GM10847 (cell line): ENCODE data around the gene NCKAP5L.

Experiments
- POLR2A ChIP-seq: IDR thresholded peaks from 2 replicates; pipeline ENCODE4 v1.6.1; 2011; ENCODE audit not compliant: insufficient read length; ENCODE audit errors: extremely low read depth

NCKAP5L gene

GRCh38 chr12:49832836-49833421, 4.7 kb upstream of the NCKAP5L start:
- no peak for TF ChIP-seq POLR2A

DNA sequence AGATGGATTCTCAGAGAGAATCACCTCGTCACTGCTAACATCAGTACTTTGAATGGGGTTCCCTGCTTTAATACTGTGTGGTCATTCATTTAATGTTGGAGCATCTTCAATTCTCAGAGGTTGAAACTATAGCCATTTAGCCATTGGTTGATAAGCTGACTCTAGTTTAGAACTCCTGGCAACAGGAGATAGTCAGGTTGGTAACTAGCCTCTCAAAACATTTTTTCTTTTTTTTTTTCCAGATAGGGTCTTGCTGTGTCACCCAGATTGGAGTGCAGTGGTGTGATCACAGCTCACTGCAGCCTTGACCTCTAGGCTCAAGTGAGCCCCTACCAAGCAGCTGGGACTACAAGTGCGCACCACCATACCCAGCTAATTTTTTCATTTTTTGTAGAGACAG, 3.5 kb upstream of the NCKAP5L start:
- no peak for TF ChIP-seq POLR2A

GRCh38 chr12:49827401-49828099, 663 bp downstream of the NCKAP5L start:
- no peak for TF ChIP-seq POLR2A

GRCh38 chr12:49827051-49827400, 1.2 kb downstream of the NCKAP5L start:
- no peak for TF ChIP-seq POLR2A

DNA sequence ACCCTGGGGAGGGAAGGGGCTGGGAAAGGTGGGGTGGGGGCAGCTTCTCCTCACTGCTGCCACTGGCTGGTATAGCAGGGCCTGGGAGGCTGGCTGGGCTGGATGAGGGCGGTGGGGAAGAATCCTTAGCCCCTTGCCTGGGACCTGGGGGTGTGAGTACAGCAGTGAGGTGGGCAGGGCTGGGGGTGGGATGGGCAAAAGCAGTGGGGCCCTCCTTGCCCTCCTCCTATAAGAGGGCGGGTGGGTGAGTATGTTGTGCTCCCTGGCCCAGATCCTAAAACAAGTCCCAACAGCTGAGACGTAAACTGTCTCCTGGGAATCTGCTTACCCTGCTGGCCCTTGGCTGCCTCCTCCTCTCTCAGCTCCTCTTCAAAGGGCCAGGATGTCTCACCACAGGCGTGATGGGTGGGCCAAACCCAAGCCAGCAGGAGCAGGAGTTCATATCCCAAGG, 2.2 kb downstream of the NCKAP5L start:
- TF ChIP-seq POLR2A = no peak

DNA sequence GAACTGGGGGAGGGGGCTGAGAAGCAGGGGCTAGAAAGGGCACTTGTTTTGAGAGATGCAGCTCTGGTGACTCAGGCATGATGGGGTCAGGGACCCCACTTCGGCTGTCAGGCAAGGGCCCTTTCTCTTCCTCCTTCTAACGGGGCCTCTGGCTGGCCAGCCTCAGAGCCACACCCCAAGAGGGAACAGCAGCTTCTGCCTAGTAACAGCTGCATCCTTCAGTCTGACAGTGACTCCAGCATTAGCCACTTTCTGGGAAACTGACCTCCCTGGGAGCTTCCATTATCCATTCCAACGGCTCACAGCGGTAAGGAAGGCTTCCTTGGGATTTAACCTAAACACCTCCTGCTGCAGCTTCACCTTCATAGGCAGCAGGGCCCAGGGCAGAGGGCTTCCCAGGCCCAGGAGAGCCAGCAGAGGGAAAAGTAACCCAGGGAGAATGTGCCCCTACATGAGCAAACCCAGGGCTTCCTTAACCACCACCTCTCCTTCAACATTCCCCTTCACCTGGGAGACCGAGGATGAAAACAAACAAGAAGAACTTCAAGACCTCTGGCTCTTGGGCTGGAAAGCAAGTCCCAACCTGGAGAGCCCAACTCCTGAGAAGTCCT, 2.7 kb downstream of the NCKAP5L start:
- TF ChIP-seq POLR2A = no peak

GRCh38 chr12:49824895-49825294, 3.3 kb downstream of the NCKAP5L start:
- no peak for TF ChIP-seq POLR2A

DNA sequence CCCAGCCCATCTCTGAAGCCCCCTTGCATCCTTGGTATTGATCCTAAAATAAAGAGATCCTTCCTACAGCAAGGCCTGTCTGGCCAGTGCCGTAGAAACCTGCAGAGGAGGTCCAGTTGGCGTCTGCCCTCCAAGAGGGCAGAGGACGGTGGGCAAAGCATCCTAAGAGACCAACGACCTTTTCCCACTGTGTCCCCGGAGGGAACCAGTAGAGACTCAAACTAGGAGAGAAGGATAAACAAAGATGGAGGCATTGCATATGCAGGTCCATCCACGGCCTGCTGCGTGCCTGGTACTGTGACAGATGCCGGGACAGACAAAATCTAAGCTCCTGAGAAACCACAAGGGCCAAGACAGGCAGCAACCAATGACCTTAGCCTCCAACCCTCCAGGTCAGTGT, 3.8 kb downstream of the NCKAP5L start:
- TF ChIP-seq POLR2A = no peak

- no peak for TF ChIP-seq POLR2A
These were observed 4.3 kb downstream of the NCKAP5L start for GRCh38 chr12:49823951-49824350.

DNA sequence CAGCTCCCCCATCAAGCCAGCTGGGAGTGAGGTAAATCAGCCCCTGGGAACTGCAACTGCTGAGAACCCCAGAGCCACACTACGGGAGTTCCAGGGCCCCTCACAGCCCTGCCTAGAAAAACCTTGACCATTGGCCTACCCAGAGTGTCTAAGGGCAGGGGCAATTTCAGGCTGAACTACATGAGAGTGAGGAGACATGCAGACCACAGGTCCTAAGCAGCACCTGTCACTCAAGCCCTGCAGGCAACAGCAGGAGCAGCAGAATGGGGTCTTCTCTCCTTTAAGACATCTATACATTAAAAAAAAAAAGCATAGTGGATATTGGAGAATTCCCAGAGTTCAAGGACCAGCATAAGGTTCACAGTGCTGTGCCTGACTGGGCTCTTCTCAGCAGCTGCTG, 4.9 kb downstream of the NCKAP5L start:
- no peak for TF ChIP-seq POLR2A

DNA sequence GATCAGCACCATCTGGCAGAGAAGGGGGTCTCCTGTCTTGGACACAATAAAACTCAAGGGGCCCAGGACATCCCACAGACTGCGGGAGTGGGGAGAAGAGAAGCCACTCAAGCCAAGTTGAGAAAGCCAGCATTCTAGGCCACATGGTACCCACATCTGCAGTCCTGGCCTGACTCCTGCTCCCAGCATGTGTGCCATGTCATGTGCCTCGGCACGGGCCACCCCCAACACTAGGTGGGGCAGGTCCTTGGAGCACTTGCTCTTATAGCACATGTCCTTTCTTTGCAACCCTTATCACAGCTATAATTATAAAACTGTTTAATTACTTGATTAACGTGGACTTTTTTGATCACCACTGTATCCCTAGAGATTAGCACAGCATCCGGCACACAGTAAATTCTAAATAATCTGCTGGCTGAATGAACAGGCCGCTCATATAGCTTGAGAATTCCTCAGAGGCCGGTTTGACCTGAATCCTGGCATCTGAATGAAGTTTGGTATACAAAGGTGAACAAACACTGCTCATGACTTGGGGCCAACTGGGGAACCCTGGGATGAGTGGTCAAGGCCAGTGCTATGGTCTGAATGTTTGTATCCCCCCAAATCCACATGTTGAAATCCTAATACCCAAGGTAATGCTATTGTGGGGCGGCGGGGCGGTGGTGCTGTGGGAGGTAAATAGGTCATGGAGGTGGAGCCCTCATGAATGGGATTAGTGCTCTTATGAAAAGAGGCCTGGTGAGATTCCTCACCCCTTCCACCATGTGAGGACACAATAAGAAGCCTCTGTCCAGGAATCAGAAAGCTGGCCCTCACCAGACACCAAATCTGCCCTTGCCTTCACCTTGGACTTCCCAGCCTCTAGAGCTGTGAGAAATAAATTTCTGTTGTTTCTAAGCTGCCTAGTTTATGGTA, 6.6 kb downstream of the NCKAP5L start:
- TF ChIP-seq POLR2A = no peak

DNA sequence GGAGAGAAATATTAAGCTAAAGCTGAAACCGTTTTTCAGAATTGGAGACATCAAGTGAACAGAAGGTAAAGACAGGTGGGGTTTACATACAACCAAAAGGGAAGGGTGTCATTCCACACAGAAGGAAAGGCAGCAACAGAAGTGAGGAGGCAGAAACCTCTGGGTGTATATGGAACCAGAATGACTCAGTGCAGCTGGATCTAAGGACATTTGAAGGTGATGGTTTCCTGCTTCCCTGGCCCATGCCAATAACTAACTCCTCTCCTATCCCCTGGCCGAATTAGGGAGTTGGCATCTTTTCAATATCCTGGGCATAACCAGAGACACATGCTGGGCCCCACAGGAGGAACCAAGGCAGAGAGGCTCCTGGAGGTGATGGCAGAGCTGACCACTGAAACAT, 8.4 kb downstream of the NCKAP5L start:
- TF ChIP-seq POLR2A = no peak

- TF ChIP-seq POLR2A = no peak
These were observed 9.8 kb downstream of the NCKAP5L start for GRCh38 chr12:49818241-49818895.

DNA sequence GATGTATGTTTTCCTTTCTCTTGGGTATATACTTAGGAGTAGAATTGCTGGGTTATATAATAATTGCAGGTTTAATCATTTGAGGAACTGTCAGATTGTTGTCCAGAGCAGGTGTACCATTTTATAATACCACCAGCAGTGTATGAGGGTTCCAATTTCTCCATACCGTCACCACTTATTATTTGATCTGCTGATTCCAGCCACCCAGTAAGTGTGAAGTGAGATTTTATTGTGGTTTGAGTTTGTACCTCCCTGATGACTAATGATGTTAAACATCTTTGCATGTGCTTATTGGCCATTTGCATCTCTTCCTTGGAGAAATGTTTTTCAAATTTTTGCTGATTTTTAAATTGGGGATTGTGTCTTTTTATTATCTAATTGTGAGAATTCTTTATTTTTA, 15.1 kb downstream of the NCKAP5L start:
- TF ChIP-seq POLR2A = no peak

- TF ChIP-seq POLR2A = no peak
These were observed 16.2 kb downstream of the NCKAP5L start for GRCh38 chr12:49811961-49812401.
